GM12875 (cell line): Measurements from ENCODE around the gene GTF2B.
"Not testable (repeated sequence)": the region's sequence is repeated elsewhere in the genome, so short reads cannot be mapped to it uniquely, and the experiment has no call there.

ENCODE experiments used
- H3K4me3 ChIP-seq: one replicate; pipeline ENCODE4 v1.5.1; 2011; ENCODE audit warnings: low read depth, low read length, control low read depth
- TF ChIP-seq, protein P1 (sequence below): IDR thresholded peaks from 2 replicates; pipeline ENCODE4 v1.5.1; 2011; ENCODE audit warnings: low read depth, mild to moderate bottlenecking, control low read depth, inconsistent platforms, low read length, moderate library complexity, borderline replicate concordance; ENCODE audit not compliant: insufficient read depth

The GTF2B gene

DNA sequence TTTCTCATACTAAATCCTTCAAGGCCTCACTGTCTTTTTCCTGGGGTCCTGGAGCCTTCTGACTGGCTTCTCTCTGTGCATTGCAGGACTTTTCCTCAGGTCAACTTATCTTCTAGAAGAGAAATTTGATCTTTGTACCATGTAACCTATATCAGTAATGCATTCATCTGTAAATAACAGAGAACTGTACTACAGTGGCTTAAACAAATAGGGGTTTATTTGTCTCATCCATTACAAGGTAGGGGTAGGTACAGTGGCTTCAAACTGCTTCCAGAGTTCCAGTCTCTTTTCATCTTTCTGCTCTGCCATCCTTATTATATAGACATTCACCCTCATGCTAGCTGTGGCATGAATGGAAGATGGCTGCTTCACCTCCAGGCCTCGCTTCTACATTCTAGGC, 29.5 kb upstream of the GTF2B start:
- TF ChIP-seq, protein P1, sequence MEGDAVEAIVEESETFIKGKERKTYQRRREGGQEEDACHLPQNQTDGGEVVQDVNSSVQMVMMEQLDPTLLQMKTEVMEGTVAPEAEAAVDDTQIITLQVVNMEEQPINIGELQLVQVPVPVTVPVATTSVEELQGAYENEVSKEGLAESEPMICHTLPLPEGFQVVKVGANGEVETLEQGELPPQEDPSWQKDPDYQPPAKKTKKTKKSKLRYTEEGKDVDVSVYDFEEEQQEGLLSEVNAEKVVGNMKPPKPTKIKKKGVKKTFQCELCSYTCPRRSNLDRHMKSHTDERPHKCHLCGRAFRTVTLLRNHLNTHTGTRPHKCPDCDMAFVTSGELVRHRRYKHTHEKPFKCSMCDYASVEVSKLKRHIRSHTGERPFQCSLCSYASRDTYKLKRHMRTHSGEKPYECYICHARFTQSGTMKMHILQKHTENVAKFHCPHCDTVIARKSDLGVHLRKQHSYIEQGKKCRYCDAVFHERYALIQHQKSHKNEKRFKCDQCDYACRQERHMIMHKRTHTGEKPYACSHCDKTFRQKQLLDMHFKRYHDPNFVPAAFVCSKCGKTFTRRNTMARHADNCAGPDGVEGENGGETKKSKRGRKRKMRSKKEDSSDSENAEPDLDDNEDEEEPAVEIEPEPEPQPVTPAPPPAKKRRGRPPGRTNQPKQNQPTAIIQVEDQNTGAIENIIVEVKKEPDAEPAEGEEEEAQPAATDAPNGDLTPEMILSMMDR, result no peak
- H3K4me3 ChIP-seq, result no peak overlapping the region

- H3K4me3 ChIP-seq, result no peak overlapping the region
- TF ChIP-seq, protein P1, result no peak
These were observed 26.1 kb upstream of the GTF2B start for GRCh38 chr1:88917321-88918025.

DNA sequence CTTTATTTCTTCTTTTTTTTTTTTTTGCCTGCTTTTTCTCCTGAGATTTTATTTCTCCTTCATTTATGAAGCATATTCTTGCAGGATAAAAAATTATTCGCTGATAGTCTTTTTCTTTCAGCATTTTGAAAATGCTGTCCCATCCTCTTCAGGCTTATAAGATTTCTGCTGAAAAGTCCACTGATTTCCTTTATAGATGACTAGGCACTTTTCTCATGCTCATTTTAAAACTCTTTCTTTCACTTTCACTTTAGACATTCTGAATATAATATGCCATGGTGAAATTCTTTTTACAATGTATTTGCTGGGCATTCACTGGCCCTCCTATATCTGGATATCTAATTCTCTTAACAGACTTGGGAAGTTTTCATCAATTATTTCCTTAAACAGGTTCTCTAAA, 25.5 kb upstream of the GTF2B start:
- no peak overlapping the region for H3K4me3 ChIP-seq
- TF ChIP-seq, protein P1, result no peak

DNA sequence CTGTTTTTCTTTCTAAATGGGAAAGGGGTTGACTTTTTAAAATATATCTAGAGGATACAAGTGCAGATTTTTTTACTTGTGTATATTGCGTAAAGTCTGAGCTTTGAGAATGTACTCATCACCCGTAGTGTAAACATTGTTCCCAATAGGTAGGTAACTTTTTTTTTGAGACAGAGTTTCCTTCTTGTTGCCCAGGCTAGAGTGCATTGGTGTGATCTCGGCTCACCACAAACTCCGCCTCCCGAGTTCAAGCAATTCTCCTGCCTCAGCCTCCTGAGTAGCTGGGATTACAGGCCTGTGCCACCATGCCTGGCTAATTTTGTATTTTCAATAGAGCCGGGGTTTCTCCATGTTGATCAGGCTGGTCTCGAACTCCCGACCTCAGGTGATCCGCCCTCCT, 20.4 kb upstream of the GTF2B start:
- not testable (repeated sequence) for H3K4me3 ChIP-seq

DNA sequence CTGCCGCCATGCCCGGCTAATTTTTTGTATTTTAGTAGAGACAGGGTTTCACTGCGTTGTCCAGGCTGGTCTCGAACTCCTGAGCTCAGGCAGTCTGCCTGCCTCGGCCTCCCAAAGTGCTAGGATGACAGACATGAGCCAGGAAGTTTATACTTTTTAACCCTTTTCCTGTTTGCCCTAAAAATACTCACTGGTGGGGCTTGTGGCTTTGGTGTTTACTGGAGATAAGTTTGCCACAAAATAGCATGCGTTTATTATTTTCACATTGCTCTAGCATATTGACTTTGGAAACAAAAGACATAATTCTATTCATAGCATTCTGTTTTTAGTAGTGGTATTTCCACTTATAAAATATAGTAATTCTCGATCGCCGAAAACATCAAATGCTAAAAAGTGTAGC, 19.8 kb upstream of the GTF2B start:
- H3K4me3 ChIP-seq, result no peak overlapping the region

GRCh38 chr1:88910401-88910800, 19.0 kb upstream of the GTF2B start:
- TF ChIP-seq, protein P1, result no peak
- H3K4me3 ChIP-seq, result no peak overlapping the region

More for the DNA sequence above, 19.8 kb upstream of the GTF2B start:
- TF ChIP-seq, protein P1, result no peak

GRCh38 chr1:88900883-88901282, 9.5 kb upstream of the GTF2B start:
- TF ChIP-seq, protein P1, result no peak
- no peak overlapping the region for H3K4me3 ChIP-seq
